Erythroblast (primary cell): ENCODE data around the gene B4GALNT3.

ENCODE experiments used
- GATA1 ChIP-seq: IDR thresholded peaks from 2 replicates; pipeline ENCODE4 v1.6.1; 2011; ENCODE audit warnings: low read depth, mild to moderate bottlenecking, control low read depth, low read length, moderate library complexity
- POLR2A ChIP-seq: IDR thresholded peaks from 2 replicates; pipeline ENCODE4 v1.6.1; 2011; ENCODE audit warnings: mild to moderate bottlenecking, low read length

GRCh38 chr12:522692-523378 lies 63.1 kb downstream of the B4GALNT3 start:
- TF ChIP-seq POLR2A: no peak
- no peak for TF ChIP-seq GATA1
